NCI-H748 (cell line): ENCODE results near the gene MED17.
"Not testable (repeated sequence)": the region's sequence is repeated elsewhere in the genome, so short reads cannot be mapped to it uniquely, and the experiment has no call there.

ENCODE experiments used
- DNase-seq: peaks from one replicate; lab custom pipeline; 2025; ENCODE audit not compliant: unreplicated experiment; lab: John Stamatoyannopoulos, UW

MED17 gene

GRCh38 chr11:93757301-93757700 lies 26.8 kb upstream of the MED17 start:
- DNase-seq, result no peak

- DNase-seq, result no peak
These were observed 25.9 kb upstream of the MED17 start for GRCh38 chr11:93757924-93758865.

- DNase-seq, result not testable (repeated sequence)
These were observed 25.0 kb upstream of the MED17 start for GRCh38 chr11:93759123-93759522.

GRCh38 chr11:93761910-93762309 lies 22.2 kb upstream of the MED17 start:
- no peak for DNase-seq

- DNase-seq, result no peak
These were observed 18.5 kb upstream of the MED17 start for GRCh38 chr11:93765551-93765950.

- DNase-seq, result no peak
These were observed 17.6 kb upstream of the MED17 start for GRCh38 chr11:93766504-93766903.

- DNase-seq, result no peak
These were observed 17.1 kb upstream of the MED17 start for GRCh38 chr11:93767018-93767417.

GRCh38 chr11:93770160-93770559 lies 13.9 kb upstream of the MED17 start:
- no peak for DNase-seq

GRCh38 chr11:93772123-93772522 lies 12.0 kb upstream of the MED17 start:
- DNase-seq, result no peak

GRCh38 chr11:93773045-93773477 lies 11.0 kb upstream of the MED17 start:
- DNase-seq, result no peak

GRCh38 chr11:93773601-93774200 lies 10.4 kb upstream of the MED17 start:
- DNase-seq, result no peak

- DNase-seq, result not testable (repeated sequence)
These were observed 9.5 kb upstream of the MED17 start for GRCh38 chr11:93774560-93774959.

GRCh38 chr11:93775289-93775688 lies 8.8 kb upstream of the MED17 start:
- DNase-seq, result no peak

- DNase-seq, result no peak
These were observed 720 bp upstream of the MED17 start for GRCh38 chr11:93783362-93783761.

- DNase-seq, result no peak
These were observed 327 bp upstream of the MED17 start for GRCh38 chr11:93783765-93784144.

GRCh38 chr11:93784935-93785360 lies 866 bp downstream of the MED17 start:
- peak; percentile 49 for DNase-seq

- DNase-seq, result no peak
These were observed 7.4 kb downstream of the MED17 start for GRCh38 chr11:93791493-93791892.

- no peak for DNase-seq
These were observed 12.6 kb downstream of the MED17 start for GRCh38 chr11:93796441-93797231.

- no peak for DNase-seq
These were observed 17.3 kb downstream of the MED17 start for GRCh38 chr11:93801366-93801765.

- no peak for DNase-seq
These were observed 20.8 kb downstream of the MED17 start for GRCh38 chr11:93804879-93805278.

- DNase-seq, result no peak
These were observed 23.9 kb downstream of the MED17 start for GRCh38 chr11:93807980-93808379.

- no peak for DNase-seq
These were observed 29.9 kb downstream of the MED17 start for GRCh38 chr11:93813974-93814373.
